ENCODE data around the gene METTL17. TPM values are rescaled to one million over a fixed set of nuclear protein-coding genes. Genes with fewer than 3 reads are reported as not detected.

The METTL17 gene
- total and polyA plus RNA-seq, 2 of the 8 experiments (the other 6 are each of a cell fraction or from before 2014, with no cell fraction given), result 73.8 to 138 TPM

- TF ChIP-seq CHD7 (IDR thresholded peaks at IDR 0.05; ENCODE audit: insufficient replicate concordance, low read length), result no peak
- no peak for TF ChIP-seq USF2 (IDR thresholded peaks at IDR 0.05; ENCODE audit: low read length)
- 0 out of 4 replicates have a peak, but pooled peaks of 1 of the 2 experiments have one; percentile 3 for TF ChIP-seq HDAC2 (IDR thresholded peaks at IDR 0.05; ENCODE audit: borderline replicate concordance in 1 of 2, low read depth in 2 of 2, low read length in 2 of 2)
- TF ChIP-seq SP1 (IDR thresholded peaks at IDR 0.05; ENCODE audit: low read depth, low read length), result no peak
- TF ChIP-seq ATF3 (IDR thresholded peaks at IDR 0.05; ENCODE audit: insufficient read depth, low read depth, low read length), result no peak
- no peak for TF ChIP-seq CHD2 (IDR thresholded peaks at IDR 0.05; ENCODE audit: low read length)
- no peak for TF ChIP-seq HDAC6 (IDR thresholded peaks at IDR 0.05; ENCODE audit: low read depth, low read length)
- TF ChIP-seq JUND (IDR thresholded peaks at IDR 0.05; ENCODE audit: low read length), result no peak
These were observed 35.0 kb downstream of the METTL17 start, which contains the start of gene NDRG2 (continued) for GRCh38 chr14:21024585-21025370.
